Endothelial cell (in vitro differentiated cells): ENCODE measurements around the gene MLPH. TPM values are rescaled to one million over a fixed set of nuclear protein-coding genes. Genes with fewer than 3 reads are reported as not detected.

Experiments used
- DNase-seq: peaks from one replicate; pipeline ENCODE4 v3.0.0; 2021; ENCODE audit warnings: low spot score
- H3K27ac Mint-ChIP-seq: one replicate; pipeline ENCODE4 v1.8.0; 2021; ENCODE audit warnings: mixed read lengths, inconsistent platforms; ENCODE audit not compliant: unreplicated experiment
- H3K27me3 Mint-ChIP-seq: one replicate; pipeline ENCODE4 v1.8.0; 2021; ENCODE audit warnings: mild to moderate bottlenecking, moderate library complexity, mixed read lengths, inconsistent platforms; ENCODE audit not compliant: unreplicated experiment
- H3K36me3 Mint-ChIP-seq: one replicate; pipeline ENCODE4 v1.8.0; 2021; ENCODE audit warnings: mild to moderate bottlenecking, low read depth, mixed read lengths, inconsistent platforms; ENCODE audit not compliant: unreplicated experiment
- H3K4me1 Mint-ChIP-seq: one replicate; pipeline ENCODE4 v1.8.0; 2021; ENCODE audit warnings: mild to moderate bottlenecking, mixed read lengths, inconsistent platforms; ENCODE audit not compliant: unreplicated experiment
- H3K4me3 Mint-ChIP-seq: one replicate; pipeline ENCODE4 v1.8.0; 2021; ENCODE audit warnings: mild to moderate bottlenecking, mixed read lengths, inconsistent platforms; ENCODE audit not compliant: unreplicated experiment
- H3K9me3 Mint-ChIP-seq: one replicate; pipeline ENCODE4 v1.8.0; 2021; ENCODE audit warnings: mixed read lengths, inconsistent platforms; ENCODE audit not compliant: unreplicated experiment
- total RNA-seq: library from RNA; stranded (reverse); fragmentation: NEBNext Ultra II Directional; extraction: Animal tissue kit (Norgen Biotek cat#: 25700); gene quantifications from one replicate; pipeline ENCODE4 v1.2.1, GENCODE V29; 2021; ENCODE audit not compliant: unreplicated experiment
- TF ChIP-seq, protein P1 (sequence below): fragments of 200-600 bp; sonication (generic); IDR thresholded peaks from one replicate; pipeline ENCODE4 v1.5.0; 2021; ENCODE audit warnings: antibody characterized with exemption; ENCODE audit not compliant: unreplicated experiment

MLPH gene
- total RNA-seq, 1 donor from 2014 or later: 0.36 TPM

DNA sequence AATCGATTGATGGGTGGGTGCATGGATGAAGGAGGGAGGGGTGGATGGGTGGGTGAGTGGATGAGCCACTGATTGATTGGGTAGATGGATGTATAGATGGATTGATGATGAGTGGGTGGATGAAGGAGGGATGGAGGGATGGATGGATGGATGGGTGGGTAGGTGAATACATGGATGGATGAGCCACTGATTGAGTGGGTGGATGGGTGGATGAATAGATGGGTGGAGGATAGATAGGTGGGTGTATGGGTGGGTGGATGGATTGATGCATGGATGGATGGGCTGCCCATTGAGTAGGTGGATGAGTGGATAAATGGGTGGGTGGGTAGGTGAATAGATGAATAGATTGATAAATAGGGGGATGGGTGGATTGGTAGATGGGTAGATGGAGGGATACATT, 30.9 kb downstream of the MLPH start:
- TF ChIP-seq, protein P1, sequence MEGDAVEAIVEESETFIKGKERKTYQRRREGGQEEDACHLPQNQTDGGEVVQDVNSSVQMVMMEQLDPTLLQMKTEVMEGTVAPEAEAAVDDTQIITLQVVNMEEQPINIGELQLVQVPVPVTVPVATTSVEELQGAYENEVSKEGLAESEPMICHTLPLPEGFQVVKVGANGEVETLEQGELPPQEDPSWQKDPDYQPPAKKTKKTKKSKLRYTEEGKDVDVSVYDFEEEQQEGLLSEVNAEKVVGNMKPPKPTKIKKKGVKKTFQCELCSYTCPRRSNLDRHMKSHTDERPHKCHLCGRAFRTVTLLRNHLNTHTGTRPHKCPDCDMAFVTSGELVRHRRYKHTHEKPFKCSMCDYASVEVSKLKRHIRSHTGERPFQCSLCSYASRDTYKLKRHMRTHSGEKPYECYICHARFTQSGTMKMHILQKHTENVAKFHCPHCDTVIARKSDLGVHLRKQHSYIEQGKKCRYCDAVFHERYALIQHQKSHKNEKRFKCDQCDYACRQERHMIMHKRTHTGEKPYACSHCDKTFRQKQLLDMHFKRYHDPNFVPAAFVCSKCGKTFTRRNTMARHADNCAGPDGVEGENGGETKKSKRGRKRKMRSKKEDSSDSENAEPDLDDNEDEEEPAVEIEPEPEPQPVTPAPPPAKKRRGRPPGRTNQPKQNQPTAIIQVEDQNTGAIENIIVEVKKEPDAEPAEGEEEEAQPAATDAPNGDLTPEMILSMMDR: no peak
- no peak overlapping the region for H3K4me3 Mint-ChIP-seq
- no peaks in the 10 kb centered on the region for H3K9me3 Mint-ChIP-seq
- H3K4me1 Mint-ChIP-seq: no peaks in the 10 kb centered on the region
- H3K36me3 Mint-ChIP-seq: peaks cover 4% of the 10 kb centered on the region
- DNase-seq: no peak
- peak overlapping the region; percentile 16 for H3K27ac Mint-ChIP-seq
- H3K27me3 Mint-ChIP-seq: peaks cover 3% of the 10 kb centered on the region

DNA sequence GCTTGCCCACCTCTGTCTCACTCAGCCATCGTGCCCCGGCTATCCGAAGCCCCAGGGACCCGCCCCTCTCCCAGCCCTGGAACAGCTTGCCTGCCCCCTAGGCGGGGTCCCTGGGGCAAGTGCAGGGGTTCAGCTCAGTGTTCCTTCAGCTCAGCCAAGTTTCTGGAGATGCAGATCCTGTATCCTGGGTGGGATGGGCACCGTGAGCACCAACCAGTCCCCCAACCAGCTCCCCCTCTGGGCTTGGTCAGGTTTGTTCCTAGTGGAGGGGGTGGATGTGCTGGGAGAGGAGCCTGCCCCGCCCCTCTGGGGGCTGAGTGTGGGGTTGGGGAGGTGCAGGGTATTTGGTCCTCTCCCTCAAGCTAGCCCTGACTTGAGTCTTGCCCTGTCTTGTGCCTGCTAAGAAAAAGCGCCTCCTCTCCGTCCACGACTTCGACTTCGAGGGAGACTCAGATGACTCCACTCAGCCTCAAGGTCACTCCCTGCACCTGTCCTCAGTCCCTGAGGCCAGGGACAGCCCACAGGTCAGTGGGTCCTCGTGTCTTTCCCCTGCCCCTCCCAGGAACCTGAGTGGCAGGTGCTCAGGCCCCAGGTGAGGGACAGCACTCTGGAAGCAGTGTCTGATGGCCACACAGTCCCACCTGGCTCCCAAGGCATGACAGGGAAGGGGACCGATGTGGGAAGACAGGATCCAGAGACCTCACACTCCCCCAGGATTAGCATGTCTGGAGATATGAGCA, 32.6 kb downstream of the MLPH start:
- DNase-seq: no peak
- Mint-ChIP-seq H3K4me1 (no peaks in the 10 kb centered on the region), H3K36me3 (peaks cover 4% of the 10 kb centered on the region), H3K27me3 (peaks cover 3% of the 10 kb centered on the region), H3K4me3 (no peak overlapping the region), H3K27ac (no peak overlapping the region), H3K9me3 (peaks cover 4% of the 10 kb centered on the region)
- TF ChIP-seq, protein P1: no peak

DNA sequence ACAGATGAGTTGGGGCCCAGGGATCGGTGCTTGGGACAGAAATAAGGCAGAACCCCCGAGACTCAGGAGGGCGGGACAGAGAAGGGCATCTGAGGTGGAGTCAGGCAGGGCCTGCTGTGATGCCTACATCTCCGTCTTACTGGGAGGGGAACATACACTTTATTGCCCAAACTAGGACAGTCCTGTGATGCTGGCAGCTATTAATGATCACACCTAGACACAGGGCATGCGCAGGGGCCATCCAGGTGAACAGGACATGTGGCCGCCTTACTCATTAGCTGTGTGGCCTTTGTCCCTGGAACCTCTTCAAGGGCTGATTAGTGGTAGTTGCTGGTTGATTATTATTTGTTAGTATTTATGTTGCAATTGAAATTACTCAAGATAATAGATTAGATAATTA, 33.2 kb downstream of the MLPH start:
- no peak for DNase-seq
- H3K27me3 Mint-ChIP-seq: no peaks in the 10 kb centered on the region
- peaks cover 4% of the 10 kb centered on the region for H3K36me3 Mint-ChIP-seq
- no peaks in the 10 kb centered on the region for H3K4me1 Mint-ChIP-seq
- H3K9me3 Mint-ChIP-seq: peaks cover 4% of the 10 kb centered on the region
- no peak overlapping the region for H3K27ac Mint-ChIP-seq
- no peak overlapping the region for H3K4me3 Mint-ChIP-seq
- TF ChIP-seq, protein P1: no peak

DNA sequence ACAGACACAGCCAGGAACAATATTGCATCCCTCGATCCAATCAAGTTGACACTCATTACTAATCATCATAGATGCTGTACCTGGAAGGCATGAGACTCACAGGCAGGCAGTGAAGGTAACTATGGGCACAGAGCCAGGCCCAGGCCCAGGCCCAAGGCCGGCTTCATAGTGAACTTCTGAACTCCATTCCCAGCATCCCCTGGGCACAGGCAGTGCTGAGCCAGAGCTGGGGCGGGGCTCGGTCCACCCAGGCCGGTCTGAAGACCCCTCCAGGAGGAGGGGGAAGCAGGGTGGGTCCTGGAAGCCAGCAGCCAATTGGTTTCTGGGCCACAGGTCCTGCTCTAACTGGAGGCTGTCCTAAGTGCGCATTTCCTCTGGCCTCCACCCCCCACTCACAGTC, 37.6 kb downstream of the MLPH start:
- Mint-ChIP-seq H3K36me3 (peaks cover 4% of the 10 kb centered on the region), H3K4me3 (no peak overlapping the region), H3K27ac (no peak overlapping the region), H3K4me1 (no peaks in the 10 kb centered on the region), H3K9me3 (peaks cover 4% of the 10 kb centered on the region), H3K27me3 (no peaks in the 10 kb centered on the region)
- DNase-seq: no peak
- TF ChIP-seq, protein P1: no peak

DNA sequence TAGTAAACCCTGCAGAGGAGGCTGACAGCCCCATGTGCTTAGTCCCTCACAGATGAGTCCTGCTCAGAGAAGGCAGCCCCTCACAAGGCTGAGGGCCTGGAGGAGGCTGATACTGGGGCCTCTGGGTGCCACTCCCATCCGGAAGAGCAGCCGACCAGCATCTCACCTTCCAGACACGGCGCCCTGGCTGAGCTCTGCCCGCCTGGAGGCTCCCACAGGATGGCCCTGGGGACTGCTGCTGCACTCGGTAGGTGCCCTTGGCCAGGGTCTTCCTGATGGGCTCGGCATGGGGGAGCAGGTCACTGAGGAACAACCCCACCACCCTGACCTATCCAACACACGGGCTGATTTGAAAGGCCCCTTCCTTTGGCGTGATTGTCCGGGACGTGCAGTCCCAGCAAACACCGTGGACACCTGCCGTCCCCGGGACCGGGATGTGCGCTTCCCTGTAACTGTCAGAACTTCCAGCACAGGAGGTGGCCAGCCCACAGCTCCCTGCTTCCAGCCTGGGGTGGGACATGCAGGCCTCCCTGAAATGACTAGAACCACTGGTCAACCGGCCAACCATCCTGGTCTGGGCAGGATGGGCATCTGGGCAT, 38.6 kb downstream of the MLPH start:
- no peak overlapping the region for H3K27ac Mint-ChIP-seq
- H3K27me3 Mint-ChIP-seq: no peaks in the 10 kb centered on the region
- no peak overlapping the region for H3K4me3 Mint-ChIP-seq
- TF ChIP-seq, protein P1: no peak
- H3K36me3 Mint-ChIP-seq: peaks cover 3% of the 10 kb centered on the region
- H3K9me3 Mint-ChIP-seq: peaks cover 4% of the 10 kb centered on the region
- DNase-seq: no peak
- peaks cover 6% of the 10 kb centered on the region for H3K4me1 Mint-ChIP-seq
